Astrocyte of the spinal cord (primary cell): Measurements from ENCODE around the gene C19orf85.
A peak's percentile ranks its signal among the peaks of the same experiment; 100 is the strongest.

Experiments used
- DNase-seq: peaks from one replicate; pipeline ENCODE4 v3.0.0; 2011; ENCODE audit warnings: low read depth, low spot score
- H3K4me3 ChIP-seq: 2 replicates; pipeline ENCODE4 v1.5.1; 2011; ENCODE audit warnings: low read depth, mild to moderate bottlenecking, low read length, moderate library complexity
- in situ Hi-C: cut with HindIII; loops from 2 replicates; pipeline ENCODE4 v1.10.0; 2017; ENCODE audit warnings: low sequenced_read_pairs
- TF ChIP-seq, protein P1 (sequence below): IDR thresholded peaks from 2 replicates; pipeline ENCODE4 v1.5.1; 2012; ENCODE audit warnings: low read depth, mild to moderate bottlenecking, low read length, inconsistent platforms

Gene C19orf85

GRCh38 chr19:55481794-55482155, 17.2 kb upstream of the C19orf85 start:
- in situ Hi-C loops, result no loop called here
- TF ChIP-seq, protein P1, sequence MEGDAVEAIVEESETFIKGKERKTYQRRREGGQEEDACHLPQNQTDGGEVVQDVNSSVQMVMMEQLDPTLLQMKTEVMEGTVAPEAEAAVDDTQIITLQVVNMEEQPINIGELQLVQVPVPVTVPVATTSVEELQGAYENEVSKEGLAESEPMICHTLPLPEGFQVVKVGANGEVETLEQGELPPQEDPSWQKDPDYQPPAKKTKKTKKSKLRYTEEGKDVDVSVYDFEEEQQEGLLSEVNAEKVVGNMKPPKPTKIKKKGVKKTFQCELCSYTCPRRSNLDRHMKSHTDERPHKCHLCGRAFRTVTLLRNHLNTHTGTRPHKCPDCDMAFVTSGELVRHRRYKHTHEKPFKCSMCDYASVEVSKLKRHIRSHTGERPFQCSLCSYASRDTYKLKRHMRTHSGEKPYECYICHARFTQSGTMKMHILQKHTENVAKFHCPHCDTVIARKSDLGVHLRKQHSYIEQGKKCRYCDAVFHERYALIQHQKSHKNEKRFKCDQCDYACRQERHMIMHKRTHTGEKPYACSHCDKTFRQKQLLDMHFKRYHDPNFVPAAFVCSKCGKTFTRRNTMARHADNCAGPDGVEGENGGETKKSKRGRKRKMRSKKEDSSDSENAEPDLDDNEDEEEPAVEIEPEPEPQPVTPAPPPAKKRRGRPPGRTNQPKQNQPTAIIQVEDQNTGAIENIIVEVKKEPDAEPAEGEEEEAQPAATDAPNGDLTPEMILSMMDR, result no peak
- no peak for DNase-seq
- no peak overlapping the region for H3K4me3 ChIP-seq

DNA sequence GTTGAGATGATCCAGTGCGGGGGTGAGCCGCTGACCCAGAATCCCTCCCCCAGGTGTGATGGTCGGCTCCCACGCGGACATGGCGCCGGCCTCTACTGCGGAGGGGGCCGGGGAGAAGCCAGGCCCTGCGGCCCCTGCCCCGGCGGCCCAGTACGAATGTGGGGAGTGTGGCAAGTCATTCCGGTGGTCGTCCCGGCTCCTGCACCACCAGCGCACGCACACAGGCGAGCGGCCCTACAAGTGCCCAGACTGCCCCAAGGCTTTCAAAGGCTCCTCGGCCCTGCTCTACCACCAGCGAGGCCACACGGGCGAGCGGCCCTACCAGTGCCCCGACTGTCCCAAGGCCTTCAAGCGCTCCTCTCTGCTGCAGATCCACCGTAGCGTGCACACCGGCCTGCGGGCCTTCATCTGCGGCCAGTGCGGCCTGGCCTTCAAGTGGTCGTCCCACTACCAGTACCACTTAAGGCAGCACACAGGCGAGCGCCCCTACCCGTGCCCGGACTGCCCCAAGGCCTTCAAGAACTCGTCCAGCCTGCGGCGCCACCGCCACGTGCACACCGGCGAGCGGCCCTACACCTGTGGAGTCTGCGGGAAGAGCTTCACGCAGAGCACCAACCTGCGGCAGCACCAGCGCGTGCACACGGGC, 16.7 kb upstream of the C19orf85 start:
- DNase-seq, result no peak
- H3K4me3 ChIP-seq, result no peak overlapping the region
- TF ChIP-seq, protein P1, result no peak
- in situ Hi-C loops, result no loop called here

DNA sequence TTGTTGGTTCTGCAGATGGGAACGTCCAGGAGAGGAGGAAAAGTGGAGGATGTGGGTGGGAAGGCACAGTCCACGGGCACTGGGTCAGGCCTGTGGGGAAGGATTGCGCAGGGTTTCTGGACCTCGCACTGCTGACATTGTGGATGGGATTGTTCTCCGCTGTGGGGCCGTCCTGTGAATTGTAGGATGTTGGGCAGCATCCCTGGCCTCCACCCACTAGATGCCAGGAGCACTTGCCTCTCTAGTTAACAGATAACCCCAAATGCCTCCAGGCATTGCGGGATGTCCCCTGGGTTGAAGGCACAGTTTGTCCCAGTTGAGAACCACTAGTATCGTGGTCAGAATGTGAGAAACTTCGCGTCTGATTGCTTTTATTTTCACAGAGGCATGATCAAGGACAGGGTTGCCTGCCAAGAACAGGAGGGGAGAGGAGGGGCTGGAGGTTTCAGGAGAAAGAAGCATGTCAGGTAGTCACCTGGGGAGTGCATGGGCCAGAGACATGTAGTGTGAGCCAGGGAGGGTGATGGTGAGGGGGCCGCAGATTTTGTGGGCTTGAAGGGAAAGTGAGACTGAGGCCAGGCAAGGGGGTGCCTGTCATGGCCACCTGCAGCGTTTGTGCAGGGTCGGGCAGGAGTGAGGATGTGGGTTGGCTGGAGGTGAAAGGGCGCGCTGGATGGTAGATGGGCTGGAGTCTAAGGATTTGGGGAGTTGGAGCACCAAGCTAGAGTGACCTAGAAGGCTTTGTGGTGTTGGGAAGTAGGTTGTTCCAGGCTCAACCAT, 15.1 kb upstream of the C19orf85 start:
- no peak overlapping the region for H3K4me3 ChIP-seq
- in situ Hi-C loops, result no loop called here
- DNase-seq, result no peak
- TF ChIP-seq, protein P1, result no peak

DNA sequence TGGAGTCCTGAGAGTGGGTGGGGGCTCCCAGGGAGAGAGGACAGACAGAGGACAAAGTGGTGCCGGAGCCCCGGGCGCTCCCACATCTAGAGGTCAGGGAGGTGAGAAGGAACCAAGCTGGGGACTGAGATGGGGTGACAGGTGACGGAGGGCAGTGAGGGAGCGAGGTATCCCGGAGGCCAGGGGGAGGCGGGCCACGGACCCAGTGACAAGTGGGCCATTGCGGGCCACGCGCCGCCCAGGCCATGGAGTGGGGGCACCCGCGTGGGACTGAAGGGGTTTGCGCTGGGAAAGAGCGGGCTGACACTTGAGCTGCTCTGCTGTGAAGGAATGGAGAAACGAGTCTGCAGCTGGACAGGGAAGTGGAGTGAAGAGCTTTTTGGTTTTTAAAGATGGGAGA, 14.5 kb upstream of the C19orf85 start:
- DNase-seq, result no peak
- H3K4me3 ChIP-seq, result no peak overlapping the region
- in situ Hi-C loops, result no loop called here
- TF ChIP-seq, protein P1, result no peak

DNA sequence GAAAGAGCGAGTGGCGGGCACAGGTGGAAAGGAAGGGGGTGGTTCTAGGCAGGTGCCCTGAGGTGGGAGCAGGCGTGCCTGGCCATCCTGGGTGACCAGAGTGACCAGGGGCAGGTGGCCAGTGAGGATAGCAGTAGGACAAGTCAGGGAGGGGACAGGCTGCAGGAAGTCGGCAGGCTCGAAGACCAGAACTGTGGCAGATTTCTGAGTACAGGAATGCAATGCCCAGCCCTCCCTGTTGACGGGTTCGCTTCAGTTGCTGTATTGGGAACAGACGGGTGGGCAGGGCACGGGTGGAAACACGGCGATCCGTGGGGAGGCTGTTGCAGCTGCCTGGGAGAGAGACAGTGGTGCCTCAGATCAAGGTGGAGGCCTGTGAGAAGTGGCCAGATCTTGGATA, 13.8 kb upstream of the C19orf85 start:
- no peak overlapping the region for H3K4me3 ChIP-seq
- TF ChIP-seq, protein P1, result no peak
- in situ Hi-C loops, result no loop called here
- no peak for DNase-seq

- in situ Hi-C loops, result no loop called here
- peak overlapping the region; percentile 62 for H3K4me3 ChIP-seq
- no peak for DNase-seq
- TF ChIP-seq, protein P1, result no peak
Observed at GRCh38 chr19:55477905-55478304, 13.4 kb upstream of the C19orf85 start.
